HFFc6 (cell line): ENCODE data around the gene FAM20C. TPM values are rescaled to one million over a fixed set of nuclear protein-coding genes. Genes with fewer than 3 reads are reported as not detected.

Experiments used
- DNase-seq: peaks from one replicate; pipeline ENCODE4 v3.0.0-alpha.2; 2018
- H3K27ac Mint-ChIP-seq: 2 replicates; pipeline ENCODE4 v1.8.0; 2020; ENCODE audit warnings: mild to moderate bottlenecking, mixed read lengths
- H3K27me3 Mint-ChIP-seq: 2 replicates; pipeline ENCODE4 v1.8.0; 2021; ENCODE audit warnings: mild to moderate bottlenecking, moderate library complexity, mixed read lengths; ENCODE audit not compliant: insufficient read depth
- H3K36me3 Mint-ChIP-seq: 2 replicates; pipeline ENCODE4 v1.8.0; 2021; ENCODE audit warnings: low read depth, mixed read lengths
- H3K4me1 Mint-ChIP-seq: 2 replicates; pipeline ENCODE4 v1.8.0; 2020; ENCODE audit warnings: low read depth, mixed read lengths
- H3K4me3 Mint-ChIP-seq: 2 replicates; pipeline ENCODE4 v1.8.0; 2020; ENCODE audit warnings: mild to moderate bottlenecking, moderate library complexity, mixed read lengths
- H3K9me3 Mint-ChIP-seq: 2 replicates; pipeline ENCODE4 v1.8.0; 2020; ENCODE audit warnings: mild to moderate bottlenecking, mixed read lengths
- total RNA-seq, 6 experiments: library from RNA; stranded (reverse); fragmentation: NEBNext Ultra II Directional; extraction: Animal tissue kit (Norgen Biotek cat#: 25700); gene quantifications; 2 replicates in 1 of 6; 3 replicates in 5 of 6; pipeline ENCODE4 v1.2.3, GENCODE V29; 2021
- TF ChIP-seq, protein P1 (sequence below): fragments of 200-600 bp; sonication (generic); IDR thresholded peaks from 2 replicates; pipeline ENCODE4 v1.5.0; 2021; ENCODE audit warnings: antibody characterized with exemption, mild to moderate bottlenecking

Gene FAM20C
- total RNA-seq, 6 experiments from 2014 or later, result 22.2 to 31.1 (median 23.2) TPM

DNA sequence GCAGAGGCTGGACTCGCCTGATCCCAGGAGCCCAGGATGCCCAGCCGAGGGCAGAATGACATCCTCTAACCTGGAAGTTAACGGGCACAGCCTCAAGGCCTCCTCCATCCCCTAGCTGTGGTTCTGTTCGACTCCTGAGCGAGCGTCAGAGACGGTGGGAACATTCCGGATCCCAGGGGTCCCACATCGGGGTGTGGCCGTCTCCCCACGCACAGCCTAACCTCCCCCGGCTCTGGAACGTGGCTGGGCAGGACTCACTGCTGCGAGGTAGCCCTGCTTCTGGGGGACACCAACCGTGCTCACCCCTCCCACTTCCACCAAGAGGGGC is 106.0 kb downstream of the FAM20C start:
- H3K4me1 Mint-ChIP-seq, result no peaks in the 10 kb centered on the region
- H3K27ac Mint-ChIP-seq, result no peak overlapping the region
- H3K4me3 Mint-ChIP-seq, result no peak overlapping the region
- DNase-seq, result no peak
- TF ChIP-seq, protein P1, sequence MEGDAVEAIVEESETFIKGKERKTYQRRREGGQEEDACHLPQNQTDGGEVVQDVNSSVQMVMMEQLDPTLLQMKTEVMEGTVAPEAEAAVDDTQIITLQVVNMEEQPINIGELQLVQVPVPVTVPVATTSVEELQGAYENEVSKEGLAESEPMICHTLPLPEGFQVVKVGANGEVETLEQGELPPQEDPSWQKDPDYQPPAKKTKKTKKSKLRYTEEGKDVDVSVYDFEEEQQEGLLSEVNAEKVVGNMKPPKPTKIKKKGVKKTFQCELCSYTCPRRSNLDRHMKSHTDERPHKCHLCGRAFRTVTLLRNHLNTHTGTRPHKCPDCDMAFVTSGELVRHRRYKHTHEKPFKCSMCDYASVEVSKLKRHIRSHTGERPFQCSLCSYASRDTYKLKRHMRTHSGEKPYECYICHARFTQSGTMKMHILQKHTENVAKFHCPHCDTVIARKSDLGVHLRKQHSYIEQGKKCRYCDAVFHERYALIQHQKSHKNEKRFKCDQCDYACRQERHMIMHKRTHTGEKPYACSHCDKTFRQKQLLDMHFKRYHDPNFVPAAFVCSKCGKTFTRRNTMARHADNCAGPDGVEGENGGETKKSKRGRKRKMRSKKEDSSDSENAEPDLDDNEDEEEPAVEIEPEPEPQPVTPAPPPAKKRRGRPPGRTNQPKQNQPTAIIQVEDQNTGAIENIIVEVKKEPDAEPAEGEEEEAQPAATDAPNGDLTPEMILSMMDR, result no peak
- no peaks in the 10 kb centered on the region for H3K36me3 Mint-ChIP-seq
- H3K27me3 Mint-ChIP-seq, result peaks cover 19% of the 10 kb centered on the region
- H3K9me3 Mint-ChIP-seq, result no peaks in the 10 kb centered on the region

DNA sequence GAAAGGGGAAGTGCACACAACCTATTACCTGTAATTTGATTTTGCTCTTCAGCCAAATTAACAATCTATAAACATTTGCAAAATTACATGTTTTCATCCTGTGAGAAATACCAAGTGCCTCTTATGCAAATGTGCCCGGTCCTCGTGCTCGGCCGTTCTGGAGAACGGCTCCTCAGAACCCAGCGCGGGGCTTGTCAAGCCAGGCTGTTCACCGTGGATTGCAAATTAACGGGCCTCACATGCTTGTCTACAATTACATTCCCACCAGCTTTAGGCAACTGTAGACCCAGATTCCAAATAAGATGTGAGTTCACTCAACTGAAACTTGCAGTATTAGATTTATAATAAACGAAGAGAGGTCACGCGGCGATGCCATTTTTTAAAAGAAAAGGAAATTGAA is 106.4 kb downstream of the FAM20C start:
- Mint-ChIP-seq H3K27ac (no peak overlapping the region), H3K4me1 (no peaks in the 10 kb centered on the region), H3K9me3 (no peaks in the 10 kb centered on the region), H3K36me3 (no peaks in the 10 kb centered on the region), H3K4me3 (no peak overlapping the region), H3K27me3 (peaks cover 15% of the 10 kb centered on the region)
- TF ChIP-seq, protein P1, result no peak
- DNase-seq, result no peak

- TF ChIP-seq, protein P1, result no peak
- H3K9me3 Mint-ChIP-seq, result no peaks in the 10 kb centered on the region
- no peak for DNase-seq
Observed at GRCh38 chr7:299169-299568, 106.8 kb downstream of the FAM20C start.

DNA sequence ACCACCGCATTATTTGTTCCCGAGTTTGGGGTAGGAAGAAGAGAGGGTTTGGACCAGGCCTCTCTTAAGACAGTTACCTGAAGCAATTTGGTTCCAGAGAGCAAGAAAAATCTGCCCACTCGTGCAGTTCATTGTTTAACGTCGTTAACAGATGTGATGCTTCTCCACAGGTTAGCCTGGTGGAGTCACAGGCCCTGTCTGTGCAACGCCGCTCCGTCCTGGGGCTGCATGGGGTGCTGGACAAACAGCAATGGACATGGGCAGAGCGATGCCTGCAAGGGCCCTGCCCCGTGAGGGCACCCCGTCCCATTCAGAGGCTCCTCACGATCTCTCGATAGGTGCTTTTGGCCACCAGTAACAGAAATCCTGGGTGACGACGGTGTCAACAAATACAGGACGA is 107.3 kb downstream of the FAM20C start:
- H3K36me3 Mint-ChIP-seq, result peaks cover 3% of the 10 kb centered on the region; the same call in 1 of the 2 replicates
- no peaks in the 10 kb centered on the region for H3K4me1 Mint-ChIP-seq
- TF ChIP-seq, protein P1, result no peak
- no peak overlapping the region for H3K27ac Mint-ChIP-seq
- H3K27me3 Mint-ChIP-seq, result peaks cover 10% of the 10 kb centered on the region
- DNase-seq, result no peak
- H3K9me3 Mint-ChIP-seq, result no peaks in the 10 kb centered on the region
- H3K4me3 Mint-ChIP-seq, result no peak overlapping the region

More at GRCh38 chr7:299169-299568, 106.8 kb downstream of the FAM20C start:
- H3K27me3 Mint-ChIP-seq, result peaks cover 14% of the 10 kb centered on the region
- H3K4me3 Mint-ChIP-seq, result no peak overlapping the region
- no peaks in the 10 kb centered on the region for H3K36me3 Mint-ChIP-seq
- no peaks in the 10 kb centered on the region for H3K4me1 Mint-ChIP-seq
- H3K27ac Mint-ChIP-seq, result no peak overlapping the region

DNA sequence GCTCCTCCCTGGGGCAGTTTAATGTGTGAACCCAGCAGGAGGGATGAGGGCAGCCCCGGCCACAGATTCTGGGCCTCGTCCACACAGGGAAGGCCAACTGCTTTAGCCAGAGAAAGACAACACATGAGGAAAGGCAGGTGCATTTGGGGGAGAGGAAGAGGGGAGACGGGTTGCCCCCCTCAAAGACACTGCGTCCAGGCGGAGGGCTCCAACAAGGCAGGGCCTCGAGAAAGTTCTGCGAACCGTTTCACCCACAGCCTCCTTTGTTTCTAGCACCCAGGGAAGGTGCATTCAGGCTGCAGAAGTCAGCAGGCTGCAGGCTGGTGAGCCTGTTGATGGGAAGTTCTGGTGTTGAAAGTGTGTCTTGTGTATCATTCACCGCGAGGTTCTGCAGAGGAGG is 107.7 kb downstream of the FAM20C start:
- Mint-ChIP-seq H3K4me3 (no peak overlapping the region), H3K4me1 (no peaks in the 10 kb centered on the region), H3K9me3 (no peaks in the 10 kb centered on the region), H3K27ac (no peak overlapping the region), H3K27me3 (peaks cover 9% of the 10 kb centered on the region), H3K36me3 (peaks cover 4% of the 10 kb centered on the region; the same call in 1 of the 2 replicates)
- TF ChIP-seq, protein P1, result no peak
- DNase-seq, result no peak
